C4-2B (cell line): ENCODE results near the gene EEF1G.
A peak's percentile ranks its signal among the peaks of the same experiment; 100 is the strongest.

Experiments
- H3K27ac ChIP-seq: fragments of 450-650 bp; 2 replicates; pipeline ENCODE4 v1.5.1; 2017
- CTCF ChIP-seq: fragments of 450-650 bp; conservative IDR thresholded peaks from 2 replicates; pipeline ENCODE4 v1.5.1; 2017; ENCODE audit warnings: mild to moderate bottlenecking
- ZFX ChIP-seq: fragments of 450-650 bp; IDR thresholded peaks from 2 replicates; pipeline ENCODE4 v1.6.1; 2017

Gene EEF1G

GRCh38 chr11:62553080-62553838 is 20.4 kb downstream of the EEF1G start:
- peak overlapping the region; percentile 83 for H3K27ac ChIP-seq
- TF ChIP-seq CTCF (no peak), ZFX (no peak)

GRCh38 chr11:62552485-62553079 is 21.1 kb downstream of the EEF1G start:
- H3K27ac ChIP-seq = peak overlapping the region; percentile 83
- TF ChIP-seq CTCF = no peak
- TF ChIP-seq ZFX = no peak

DNA sequence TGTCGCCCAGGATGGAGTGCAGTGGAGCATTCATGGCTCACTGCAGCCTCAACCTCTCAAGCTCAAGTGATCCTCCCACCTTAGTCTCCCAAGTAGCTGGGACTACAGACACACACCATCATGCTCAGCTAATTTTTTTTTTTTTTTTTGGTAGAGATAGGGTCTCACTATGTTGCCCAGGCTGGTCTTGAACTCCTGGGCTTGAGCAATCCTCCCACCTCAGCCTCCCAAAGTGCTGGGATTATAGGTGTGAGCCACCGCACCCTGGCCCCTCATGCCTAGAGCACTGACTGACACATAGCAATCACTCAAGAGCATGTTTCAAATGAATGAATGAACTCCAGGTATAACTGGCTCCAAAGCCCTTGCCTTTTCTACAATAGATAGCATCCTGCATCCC is 23.2 kb downstream of the EEF1G start:
- H3K27ac ChIP-seq = peak overlapping the region; percentile 75; the same call in 1 of the 2 replicates

- H3K27ac ChIP-seq = peak overlapping the region; percentile 75
These were observed 25.0 kb downstream of the EEF1G start for GRCh38 chr11:62548545-62549335.

DNA sequence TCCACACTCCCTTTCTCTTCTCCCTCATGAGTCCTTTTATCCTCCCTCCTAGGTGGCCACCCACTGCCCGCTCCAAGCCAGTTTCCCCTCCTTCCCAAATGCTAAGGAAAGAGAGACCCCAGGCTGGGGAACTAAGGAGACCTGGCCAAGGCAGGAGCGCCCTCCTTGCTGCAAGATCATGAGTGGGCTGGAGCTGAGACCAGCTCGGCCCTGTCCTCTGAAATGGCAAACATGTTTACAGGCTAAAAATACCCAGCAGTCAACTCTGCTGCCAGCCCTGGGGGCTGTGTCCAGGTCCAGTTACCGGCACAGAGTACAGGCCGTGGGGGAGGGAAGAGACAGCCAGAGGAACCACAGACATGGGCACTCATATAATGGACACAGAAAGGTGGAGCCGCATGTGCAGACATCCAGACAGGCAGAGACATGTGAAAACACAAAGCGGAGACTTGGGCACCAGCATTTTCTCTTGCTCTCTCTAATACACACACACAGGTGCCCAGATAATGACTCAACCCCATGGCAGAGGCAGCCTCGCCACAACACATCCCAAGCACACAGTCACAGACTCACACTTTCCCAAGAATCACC is 25.9 kb downstream of the EEF1G start:
- H3K27ac ChIP-seq = peak overlapping the region; percentile 75
- no peak for TF ChIP-seq ZFX
- TF ChIP-seq CTCF = no peak

More at GRCh38 chr11:62548545-62549335, 25.0 kb downstream of the EEF1G start:
- TF ChIP-seq ZFX = no peak
- no peak for TF ChIP-seq CTCF

GRCh38 chr11:62546929-62547625 is 26.6 kb downstream of the EEF1G start:
- TF ChIP-seq ZFX (no peak), CTCF (no peak)
- peak overlapping the region; percentile 75 for H3K27ac ChIP-seq

DNA sequence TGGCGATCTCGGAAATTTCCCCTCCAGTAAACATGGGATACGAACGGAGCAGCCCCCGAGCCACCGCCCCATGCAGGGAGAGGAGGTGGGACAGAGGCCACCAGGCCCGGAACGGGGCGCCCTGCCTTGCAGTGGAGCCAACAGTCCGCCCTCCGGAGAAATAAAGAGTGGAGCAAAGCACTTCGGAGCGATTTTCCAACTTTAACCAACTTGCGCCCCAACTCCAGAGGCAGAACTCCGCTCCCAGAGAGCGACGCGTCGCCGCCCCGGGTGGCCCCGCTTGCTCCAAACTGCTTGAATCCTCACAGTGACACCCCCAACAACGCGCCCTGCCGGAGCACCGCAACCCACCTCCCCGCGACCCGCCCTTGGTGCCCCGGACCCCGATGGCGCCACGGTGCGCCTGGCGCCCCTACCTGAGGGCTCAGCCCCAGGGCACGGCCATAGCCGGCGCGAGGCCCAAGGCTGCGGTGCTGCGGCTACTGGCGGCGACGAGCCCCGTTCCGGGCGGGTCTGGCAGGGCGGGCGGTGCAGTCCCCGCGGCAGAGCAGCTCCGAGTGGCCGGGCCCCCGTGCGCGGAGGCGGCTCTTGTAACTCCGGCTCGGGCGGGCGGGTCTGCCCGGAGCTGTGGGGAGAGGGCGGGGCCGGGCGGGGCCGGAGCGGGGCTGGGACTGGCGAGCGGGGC is 27.3 kb downstream of the EEF1G start, which contains the start of gene AHNAK:
AHNAK (minus strand) TSS at position 563 of the 685 bp plus-strand sequence. CDS start 10,708 bp downstream, outside the sequence.
- H3K27ac ChIP-seq = peak within 1 kb of the TSS; percentile 75
- TF ChIP-seq CTCF = no peak
- TF ChIP-seq ZFX = no peak; the same call in 1 of the 2 replicates
